SKM-1 treated with dmso at 0.1 percent for 144 hours (cell line): ENCODE measurements around the gene ABCB9.

Source experiments
- DNase-seq: peaks from one replicate; lab custom pipeline; 2025; ENCODE audit not compliant: unreplicated experiment; lab: John Stamatoyannopoulos, UW

The ABCB9 gene

GRCh38 chr12:122964439-122965257 is 1.6 kb downstream of the ABCB9 start:
- DNase-seq, result no peak

- DNase-seq, result no peak
Observed at GRCh38 chr12:122963941-122964265, 2.4 kb downstream of the ABCB9 start.

GRCh38 chr12:122961531-122962329 is 4.5 kb downstream of the ABCB9 start:
- no peak for DNase-seq

GRCh38 chr12:122960193-122960569 is 6.1 kb downstream of the ABCB9 start:
- no peak for DNase-seq

- no peak for DNase-seq
Observed at GRCh38 chr12:122959566-122960192, 6.6 kb downstream of the ABCB9 start.

GRCh38 chr12:122958198-122958888 is 7.9 kb downstream of the ABCB9 start:
- no peak for DNase-seq

- no peak for DNase-seq
Observed at GRCh38 chr12:122956035-122956434, 10.2 kb downstream of the ABCB9 start.

GRCh38 chr12:122955156-122955555 is 11.1 kb downstream of the ABCB9 start:
- no peak for DNase-seq

- DNase-seq, result peak; percentile 21
Observed at GRCh38 chr12:122951979-122952892, 14.0 kb downstream of the ABCB9 start.

- no peak for DNase-seq
Observed at GRCh38 chr12:122951406-122951805, 14.9 kb downstream of the ABCB9 start.

- no peak for DNase-seq
Observed at GRCh38 chr12:122949816-122950675, 16.2 kb downstream of the ABCB9 start.

- no peak for DNase-seq
Observed at GRCh38 chr12:122949405-122949804, 16.9 kb downstream of the ABCB9 start.

- no peak for DNase-seq
Observed at GRCh38 chr12:122948605-122949004, 17.7 kb downstream of the ABCB9 start.

- DNase-seq, result no peak
Observed at GRCh38 chr12:122947352-122947792, 18.9 kb downstream of the ABCB9 start.

- peak; percentile 10 for DNase-seq
Observed at GRCh38 chr12:122946690-122947341, 19.4 kb downstream of the ABCB9 start.

GRCh38 chr12:122944605-122945592 is 21.4 kb downstream of the ABCB9 start:
- no peak for DNase-seq

- DNase-seq, result no peak
Observed at GRCh38 chr12:122943196-122943595, 23.1 kb downstream of the ABCB9 start.

- DNase-seq, result no peak
Observed at GRCh38 chr12:122942637-122943036, 23.6 kb downstream of the ABCB9 start.
